Upper lobe of left lung (tissue), 4 donors: Measurements from ENCODE around the gene HID1.

ENCODE experiments used
- EP300 ChIP-seq, 4 donors: sonication (generic); formaldehyde crosslinking; IDR thresholded peaks; one replicate each; pipeline ENCODE4 v1.5.1; 2017; ENCODE audit warnings: antibody characterized with exemption in 4 of 4, control low read depth in 2 of 4
- TF ChIP-seq, protein P1 (sequence below), 6 experiments: fragments of 450-650 bp in 4 of 6; fragments of 200-600 bp in 2 of 6; sonication (generic) in 2 of 6; IDR thresholded peaks; one replicate each; pipeline ENCODE4 v1.5.1; 2016 to 2019; ENCODE audit warnings: antibody characterized with exemption in 6 of 6

DNA sequence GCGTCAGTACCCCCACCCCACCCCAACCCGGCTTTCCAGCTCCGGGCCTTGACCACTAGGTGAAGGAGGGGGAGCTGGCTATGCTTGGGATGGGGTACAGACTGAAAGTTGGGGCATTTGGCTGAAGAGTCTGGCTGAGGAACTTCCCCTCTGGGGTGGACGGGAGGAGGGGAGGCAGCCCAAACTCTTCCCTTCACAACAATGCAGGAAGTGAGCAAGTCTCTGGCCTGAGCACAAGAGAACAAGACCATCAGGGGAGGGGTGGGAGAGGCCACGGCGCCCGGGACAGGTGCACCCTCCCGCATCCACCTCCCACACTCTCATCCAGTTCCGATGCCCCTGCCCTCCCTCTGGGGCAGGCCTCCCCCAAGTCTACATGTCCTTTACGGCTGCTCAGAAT is 55.1 kb downstream of the HID1 start:
- TF ChIP-seq, protein P1, sequence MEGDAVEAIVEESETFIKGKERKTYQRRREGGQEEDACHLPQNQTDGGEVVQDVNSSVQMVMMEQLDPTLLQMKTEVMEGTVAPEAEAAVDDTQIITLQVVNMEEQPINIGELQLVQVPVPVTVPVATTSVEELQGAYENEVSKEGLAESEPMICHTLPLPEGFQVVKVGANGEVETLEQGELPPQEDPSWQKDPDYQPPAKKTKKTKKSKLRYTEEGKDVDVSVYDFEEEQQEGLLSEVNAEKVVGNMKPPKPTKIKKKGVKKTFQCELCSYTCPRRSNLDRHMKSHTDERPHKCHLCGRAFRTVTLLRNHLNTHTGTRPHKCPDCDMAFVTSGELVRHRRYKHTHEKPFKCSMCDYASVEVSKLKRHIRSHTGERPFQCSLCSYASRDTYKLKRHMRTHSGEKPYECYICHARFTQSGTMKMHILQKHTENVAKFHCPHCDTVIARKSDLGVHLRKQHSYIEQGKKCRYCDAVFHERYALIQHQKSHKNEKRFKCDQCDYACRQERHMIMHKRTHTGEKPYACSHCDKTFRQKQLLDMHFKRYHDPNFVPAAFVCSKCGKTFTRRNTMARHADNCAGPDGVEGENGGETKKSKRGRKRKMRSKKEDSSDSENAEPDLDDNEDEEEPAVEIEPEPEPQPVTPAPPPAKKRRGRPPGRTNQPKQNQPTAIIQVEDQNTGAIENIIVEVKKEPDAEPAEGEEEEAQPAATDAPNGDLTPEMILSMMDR (IDR thresholded peaks at IDR 0.05), result no peak
- TF ChIP-seq EP300 (IDR thresholded peaks at IDR 0.05), result no peak
